NCI-H526 (cell line): Measurements from ENCODE around the gene CYP27C1.
"Not testable (repeated sequence)": the region's sequence is repeated elsewhere in the genome, so short reads cannot be mapped to it uniquely, and the experiment has no call there.

ENCODE experiments used
- DNase-seq, 2 experiments: peaks; one replicate each; lab custom pipeline; 2025; lab: John Stamatoyannopoulos, UW

The CYP27C1 gene

GRCh38 chr2:127170452-127171197 is 49.5 kb downstream of the CYP27C1 start:
- DNase-seq = no peak

GRCh38 chr2:127170021-127170420 is 50.1 kb downstream of the CYP27C1 start:
- DNase-seq = no peak

- DNase-seq = no peak
Measured at GRCh38 chr2:127169066-127169660, 50.9 kb downstream of the CYP27C1 start.

GRCh38 chr2:127166231-127166860 is 53.8 kb downstream of the CYP27C1 start:
- no peak for DNase-seq

GRCh38 chr2:127165539-127165935 is 54.6 kb downstream of the CYP27C1 start:
- DNase-seq = no peak

- no peak for DNase-seq
Measured at GRCh38 chr2:127164761-127165538, 55.1 kb downstream of the CYP27C1 start.

- DNase-seq = no peak
Measured at GRCh38 chr2:127163921-127164320, 56.2 kb downstream of the CYP27C1 start.

GRCh38 chr2:127163090-127163406 is 57.1 kb downstream of the CYP27C1 start:
- not testable (repeated sequence) for DNase-seq

GRCh38 chr2:127162261-127163089 is 57.6 kb downstream of the CYP27C1 start:
- no peak for DNase-seq

GRCh38 chr2:127161176-127162136 is 58.6 kb downstream of the CYP27C1 start:
- no peak for DNase-seq

- no peak for DNase-seq
Measured at GRCh38 chr2:127160676-127161075, 59.4 kb downstream of the CYP27C1 start.

GRCh38 chr2:127159543-127159942 is 60.6 kb downstream of the CYP27C1 start:
- no peak for DNase-seq

- DNase-seq = no peak
Measured at GRCh38 chr2:127158614-127159290, 61.3 kb downstream of the CYP27C1 start.

GRCh38 chr2:127157651-127158485 is 62.2 kb downstream of the CYP27C1 start:
- DNase-seq = no peak

- no peak for DNase-seq
Measured at GRCh38 chr2:127157114-127157513, 63.0 kb downstream of the CYP27C1 start.

- no peak for DNase-seq
Measured at GRCh38 chr2:127155947-127156346, 64.2 kb downstream of the CYP27C1 start.

GRCh38 chr2:127155028-127155581 is 65.0 kb downstream of the CYP27C1 start:
- no peak for DNase-seq

GRCh38 chr2:127154396-127154795 is 65.7 kb downstream of the CYP27C1 start:
- DNase-seq = no peak

- no peak for DNase-seq
Measured at GRCh38 chr2:127153691-127154158, 66.4 kb downstream of the CYP27C1 start.
